Measurements from ENCODE around the gene SEC24A.
"Not testable (repeated sequence)": the region's sequence is repeated elsewhere in the genome, so short reads cannot be mapped to it uniquely, and the experiment has no call there.

The SEC24A gene

GRCh38 chr5:134650660-134651059 lies 2.1 kb downstream of the SEC24A start:
- not testable (repeated sequence) for DNase-seq (ENCODE audit: low read depth in 3 of 3)

GRCh38 chr5:134651531-134651930 lies 2.9 kb downstream of the SEC24A start:
- DNase-seq (ENCODE audit: low read depth in 3 of 3): no peak

- no peak for DNase-seq (ENCODE audit: low read depth in 3 of 3)
Measured at GRCh38 chr5:134656690-134657089, 8.1 kb downstream of the SEC24A start.

GRCh38 chr5:134659456-134659855 lies 10.9 kb downstream of the SEC24A start:
- DNase-seq (ENCODE audit: low read depth in 3 of 3): no peak

- no peak for DNase-seq (ENCODE audit: low read depth in 3 of 3)
Measured at GRCh38 chr5:134659922-134660321, 11.3 kb downstream of the SEC24A start.

GRCh38 chr5:134662971-134663370 lies 14.4 kb downstream of the SEC24A start:
- DNase-seq (ENCODE audit: low read depth in 3 of 3): no peak

- DNase-seq (ENCODE audit: low read depth in 3 of 3): no peak
Measured at GRCh38 chr5:134664448-134664847, 15.9 kb downstream of the SEC24A start.

- not testable (repeated sequence) for DNase-seq (ENCODE audit: low read depth in 3 of 3)
Measured at GRCh38 chr5:134673546-134673945, 25.0 kb downstream of the SEC24A start.

- not testable (repeated sequence) for DNase-seq (ENCODE audit: low read depth in 3 of 3)
Measured at GRCh38 chr5:134677357-134677756, 28.8 kb downstream of the SEC24A start.

GRCh38 chr5:134690144-134690543 lies 41.6 kb downstream of the SEC24A start:
- DNase-seq (ENCODE audit: low read depth in 3 of 3): not testable (repeated sequence)

GRCh38 chr5:134692722-134693121 lies 44.1 kb downstream of the SEC24A start:
- no peak for DNase-seq (ENCODE audit: low read depth in 3 of 3)

GRCh38 chr5:134708301-134708700 lies 59.7 kb downstream of the SEC24A start:
- no peak for DNase-seq (ENCODE audit: low read depth in 3 of 3)

GRCh38 chr5:134714120-134714519 lies 65.5 kb downstream of the SEC24A start:
- no peak for DNase-seq (ENCODE audit: low read depth in 3 of 3)

GRCh38 chr5:134714541-134714940 lies 66.0 kb downstream of the SEC24A start:
- no peak for DNase-seq (ENCODE audit: low read depth in 3 of 3)

- not testable (repeated sequence) for DNase-seq (ENCODE audit: low read depth in 3 of 3)
Measured at GRCh38 chr5:134715466-134715865, 66.9 kb downstream of the SEC24A start.

GRCh38 chr5:134724872-134725271 lies 76.3 kb downstream of the SEC24A start:
- no peak for DNase-seq (ENCODE audit: low read depth in 3 of 3)

- no peak for DNase-seq (ENCODE audit: low read depth in 3 of 3)
Measured at GRCh38 chr5:134732819-134733218, 84.2 kb downstream of the SEC24A start.

GRCh38 chr5:134735243-134735642 lies 86.7 kb downstream of the SEC24A start:
- no peak for DNase-seq (ENCODE audit: low read depth in 3 of 3)

- DNase-seq (ENCODE audit: low read depth in 3 of 3): no peak
Measured at GRCh38 chr5:134736173-134736812, 87.7 kb downstream of the SEC24A start.

- DNase-seq (ENCODE audit: low read depth in 3 of 3): peak; percentile 94 to 97 (median 96)
Measured at GRCh38 chr5:134738133-134738962, 89.8 kb downstream of the SEC24A start, which contains the start of gene CAMLG. Gene CAMLG (plus strand): TSS chr5:134738548. CDS start chr5:134738621, 73 bp downstream.

- DNase-seq (ENCODE audit: low read depth in 3 of 3): no peak
Measured at GRCh38 chr5:134738963-134739661, 90.5 kb downstream of the SEC24A start.

GRCh38 chr5:134741052-134741451 lies 92.5 kb downstream of the SEC24A start:
- DNase-seq (ENCODE audit: low read depth in 3 of 3): no peak

Data from stimulated activated CD4-positive, alpha-beta T cell treated with anti-CD3 and anti-CD28 coated beads, TNF-alpha, amount 100 ng/mL, for 48 hours (primary cell).